Measurements from ENCODE around the gene UFD1. TPM values are rescaled to one million over a fixed set of nuclear protein-coding genes. Genes with fewer than 3 reads are reported as not detected.

UFD1 gene
- total RNA-seq, 2 experiments from 2014 or later = 68.5 to 77.4 TPM

- DNase-seq (no peak), ATAC-seq (ENCODE audit: poor library complexity) (no peak)
- no peaks in the 10 kb centered on the region for H3K9me3 Mint-ChIP-seq
- intact Hi-C loops (cut with DNase I, micrococcal nuclease) = no loop called here
- H3K27ac ChIP-seq (ENCODE audit: low read depth in 1 of 2, low read length in 2 of 2) = no peak overlapping the region
- H3K27me3 Mint-ChIP-seq = no peaks in the 10 kb centered on the region
- no peaks in the 10 kb centered on the region for H3K9me3 ChIP-seq (ENCODE audit: control insufficient read depth in 1 of 2, insufficient read depth in 1 of 2, low read length in 2 of 2)
- ChIA-PET CTCF (no interaction called here), POLR2A (interaction anchor here (1.5 kb wide), 1 partner anchor 15 kb away, joined by 5 read pairs; the partner anchor contains the start of gene CDC45)
- H3K4me3 ChIP-seq (ENCODE audit: low read length) = no peak overlapping the region
- peaks cover 84% of the 10 kb centered on the region for H3K36me3 Mint-ChIP-seq (ENCODE audit: low read depth)
- H3K27ac Mint-ChIP-seq = no peak overlapping the region
- peaks cover 83% of the 10 kb centered on the region for H3K36me3 ChIP-seq (ENCODE audit: insufficient read depth, low read length)
- TF ChIP-seq, protein P1, sequence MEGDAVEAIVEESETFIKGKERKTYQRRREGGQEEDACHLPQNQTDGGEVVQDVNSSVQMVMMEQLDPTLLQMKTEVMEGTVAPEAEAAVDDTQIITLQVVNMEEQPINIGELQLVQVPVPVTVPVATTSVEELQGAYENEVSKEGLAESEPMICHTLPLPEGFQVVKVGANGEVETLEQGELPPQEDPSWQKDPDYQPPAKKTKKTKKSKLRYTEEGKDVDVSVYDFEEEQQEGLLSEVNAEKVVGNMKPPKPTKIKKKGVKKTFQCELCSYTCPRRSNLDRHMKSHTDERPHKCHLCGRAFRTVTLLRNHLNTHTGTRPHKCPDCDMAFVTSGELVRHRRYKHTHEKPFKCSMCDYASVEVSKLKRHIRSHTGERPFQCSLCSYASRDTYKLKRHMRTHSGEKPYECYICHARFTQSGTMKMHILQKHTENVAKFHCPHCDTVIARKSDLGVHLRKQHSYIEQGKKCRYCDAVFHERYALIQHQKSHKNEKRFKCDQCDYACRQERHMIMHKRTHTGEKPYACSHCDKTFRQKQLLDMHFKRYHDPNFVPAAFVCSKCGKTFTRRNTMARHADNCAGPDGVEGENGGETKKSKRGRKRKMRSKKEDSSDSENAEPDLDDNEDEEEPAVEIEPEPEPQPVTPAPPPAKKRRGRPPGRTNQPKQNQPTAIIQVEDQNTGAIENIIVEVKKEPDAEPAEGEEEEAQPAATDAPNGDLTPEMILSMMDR (IDR thresholded peaks at IDR 0.05) = no peak
- no peaks in the 10 kb centered on the region for H3K4me1 Mint-ChIP-seq (ENCODE audit: low read depth)
- H3K27me3 ChIP-seq (ENCODE audit: control insufficient read depth in 1 of 2, insufficient read depth in 2 of 2, low read length in 2 of 2) = no peaks in the 10 kb centered on the region
- H3K4me1 ChIP-seq (ENCODE audit: insufficient read depth, low read length) = peaks cover 4% of the 10 kb centered on the region
- H3K4me3 Mint-ChIP-seq = no peak overlapping the region
These were observed 14.4 kb downstream of the UFD1 start for GRCh38 chr22:19464546-19464945.

DNA sequence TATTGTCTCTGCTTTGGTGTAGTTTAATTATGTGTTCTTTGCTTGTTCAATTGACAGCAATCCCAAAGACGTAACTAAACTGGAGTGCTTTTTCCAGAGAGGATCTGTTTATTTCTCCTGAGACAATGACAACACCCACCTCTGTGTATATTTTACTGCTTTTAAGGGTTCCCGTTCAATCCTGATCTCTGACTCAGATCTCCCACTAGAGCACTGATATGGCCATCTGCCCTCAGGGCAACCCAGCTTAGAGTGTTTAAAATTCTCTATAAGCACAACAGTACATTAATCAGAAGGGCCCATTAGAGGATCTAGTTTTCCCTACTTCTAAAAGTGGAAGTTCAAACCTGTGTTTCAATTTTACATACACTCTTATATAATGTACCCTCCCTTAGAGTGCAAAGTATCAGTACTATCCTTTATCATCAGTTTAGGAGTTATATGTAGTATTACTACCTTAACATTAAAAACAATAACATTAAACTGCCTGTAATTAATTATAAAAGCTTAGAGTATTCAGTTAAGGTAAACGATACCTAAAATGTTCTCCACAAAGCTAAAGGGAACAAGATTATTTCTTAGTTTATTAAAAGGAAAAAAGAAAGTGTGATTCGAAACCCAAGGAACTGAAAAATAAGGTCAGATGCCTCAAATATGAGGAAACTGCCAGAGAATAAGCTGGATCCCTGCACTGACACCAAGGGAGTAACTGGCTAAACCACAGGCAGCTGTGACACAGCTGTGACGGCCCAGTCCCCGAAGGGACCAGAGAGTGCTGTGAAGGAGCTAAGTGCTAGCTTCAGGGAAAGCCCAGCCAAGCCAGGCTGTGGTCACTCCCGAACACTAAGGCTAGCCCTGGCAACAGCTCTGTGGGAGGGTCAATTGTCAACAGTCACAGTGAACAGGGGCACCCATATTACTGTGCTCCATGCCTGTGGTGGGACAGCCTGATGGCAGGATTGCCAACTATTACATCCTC is 15.2 kb downstream of the UFD1 start:
- Mint-ChIP-seq H3K36me3 (ENCODE audit: low read depth) (peaks cover 76% of the 10 kb centered on the region), H3K27ac (no peak overlapping the region), H3K4me3 (no peak overlapping the region), H3K27me3 (no peaks in the 10 kb centered on the region), H3K4me1 (ENCODE audit: low read depth) (no peaks in the 10 kb centered on the region), H3K9me3 (no peaks in the 10 kb centered on the region)
- DNase-seq (peak in 1 of 14 experiments; percentile 9), ATAC-seq (ENCODE audit: poor library complexity) (no peak)
- Histone ChIP-seq H3K9me3 (ENCODE audit: control insufficient read depth in 1 of 2, insufficient read depth in 1 of 2, low read length in 2 of 2) (no peaks in the 10 kb centered on the region), H3K27me3 (ENCODE audit: control insufficient read depth in 1 of 2, insufficient read depth in 2 of 2, low read length in 2 of 2) (no peaks in the 10 kb centered on the region), H3K4me3 (ENCODE audit: low read length) (no peak overlapping the region), H3K27ac (ENCODE audit: low read depth in 1 of 2, low read length in 2 of 2) (no peak overlapping the region), H3K4me1 (ENCODE audit: insufficient read depth, low read length) (peaks cover 4% of the 10 kb centered on the region), H3K36me3 (ENCODE audit: insufficient read depth, low read length) (peaks cover 76% of the 10 kb centered on the region)
- intact Hi-C loops (cut with DNase I, micrococcal nuclease) = no loop called here
- ChIA-PET POLR2A (interaction anchor here (0.7 to 1.5 kb wide), 2 partner anchors 16 kb away, joined by 3 to 5 read pairs; partner anchors contain the start of genes C22orf39 and CDC45), CTCF (no interaction called here)
- TF ChIP-seq, protein P1 (IDR thresholded peaks at IDR 0.05) = no peak

DNA sequence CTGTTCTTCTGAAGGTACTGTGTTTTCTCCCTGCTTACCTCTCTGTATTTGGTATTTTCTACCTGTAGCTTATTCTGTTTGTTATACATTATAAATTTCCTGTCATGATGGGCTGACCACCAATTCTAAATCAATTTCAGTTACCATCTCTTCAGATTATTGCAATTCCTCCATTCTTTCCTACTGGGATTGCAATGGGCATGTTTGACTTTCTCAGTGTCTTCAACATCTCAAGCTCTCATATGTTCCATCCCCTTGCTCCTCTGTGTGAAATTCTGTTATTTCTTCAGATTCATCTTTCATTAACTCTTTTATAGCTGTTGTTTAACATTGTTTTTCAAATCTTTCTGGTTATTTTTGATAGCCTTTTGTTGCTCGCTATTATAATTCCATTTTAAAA is 16.0 kb downstream of the UFD1 start:
- intact Hi-C loops (cut with DNase I, micrococcal nuclease) = no loop called here
- POLR2A ChIA-PET = interaction anchor here (1.5 kb wide), 1 partner anchor 17 kb away, joined by 5 read pairs; the partner anchor contains the start of gene CDC45
- TF ChIP-seq, protein P1 (IDR thresholded peaks at IDR 0.05) = no peak
- no peaks in the 10 kb centered on the region for H3K9me3 ChIP-seq (ENCODE audit: control insufficient read depth in 1 of 2, insufficient read depth in 1 of 2, low read length in 2 of 2)
- Mint-ChIP-seq H3K4me1 (ENCODE audit: low read depth) (no peaks in the 10 kb centered on the region), H3K4me3 (no peak overlapping the region), H3K27ac (no peak overlapping the region), H3K27me3 (no peaks in the 10 kb centered on the region), H3K36me3 (ENCODE audit: low read depth) (peaks cover 76% of the 10 kb centered on the region), H3K9me3 (no peaks in the 10 kb centered on the region)
- H3K27me3 ChIP-seq (ENCODE audit: control insufficient read depth in 1 of 2, insufficient read depth in 2 of 2, low read length in 2 of 2) = no peaks in the 10 kb centered on the region
- CTCF ChIA-PET = no interaction called here
- H3K4me3 ChIP-seq (ENCODE audit: low read length) = no peak overlapping the region
- H3K4me1 ChIP-seq (ENCODE audit: insufficient read depth, low read length) = peaks cover 4% of the 10 kb centered on the region
- H3K27ac ChIP-seq (ENCODE audit: low read depth in 1 of 2, low read length in 2 of 2) = no peak overlapping the region
- peaks cover 69% of the 10 kb centered on the region for H3K36me3 ChIP-seq (ENCODE audit: insufficient read depth, low read length)
- DNase-seq (no peak), ATAC-seq (ENCODE audit: poor library complexity) (no peak)

Data from CD4-positive, alpha-beta T cell (primary cell).